Activated CD4-positive, CD25-positive, alpha-beta regulatory T cell treated with anti-CD3 and anti-CD28 coated beads, Interleukin-2, amount 50 U/mL, for 16 hours (primary cell): ENCODE data around the gene RAPGEF2.
"Not testable (repeated sequence)": the region's sequence is repeated elsewhere in the genome, so short reads cannot be mapped to it uniquely, and the experiment has no call there.

Experiments used
- DNase-seq: peaks from one replicate; pipeline ENCODE4 v3.0.0-alpha.2; 2020; ENCODE audit warnings: low read depth, low spot score

RAPGEF2 gene

DNA sequence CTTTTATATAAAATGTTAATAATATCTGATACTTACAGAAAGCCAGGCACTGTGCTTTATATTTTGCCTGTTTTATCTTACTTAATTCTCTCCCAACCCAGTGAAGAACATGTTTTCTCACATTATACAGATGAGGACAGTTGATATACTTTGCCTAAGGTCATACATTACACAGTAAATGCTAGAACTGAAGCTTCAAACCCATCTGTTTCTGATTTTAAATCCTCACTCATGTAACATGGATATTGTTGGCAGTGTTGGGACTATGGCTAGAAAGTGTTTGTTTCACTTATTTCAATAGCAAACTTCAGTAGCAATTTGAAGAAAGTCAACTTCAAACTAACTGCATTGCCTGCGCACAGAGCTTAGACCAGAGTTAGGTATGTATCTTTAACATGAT lies 57.4 kb downstream of the RAPGEF2 start:
- DNase-seq = no peak

DNA sequence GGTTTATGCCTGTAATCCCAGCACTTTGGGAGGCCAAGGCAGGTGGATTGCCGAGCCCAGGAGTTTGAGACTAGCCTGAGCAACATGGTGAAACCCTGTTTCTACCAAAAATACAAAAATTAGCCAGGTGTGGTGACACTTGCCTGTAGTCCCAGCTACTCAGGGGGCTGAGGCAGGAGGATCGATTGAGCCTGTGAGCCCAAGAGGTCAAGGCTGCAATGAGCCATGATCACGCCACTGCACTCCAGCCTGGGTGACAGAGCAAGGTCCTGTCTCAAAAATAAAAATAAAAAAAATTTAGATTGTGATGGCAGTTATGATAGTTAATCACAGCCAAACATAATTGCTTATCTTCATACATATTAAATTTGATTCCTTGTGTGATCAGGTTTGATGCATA lies 58.6 kb downstream of the RAPGEF2 start:
- not testable (repeated sequence) for DNase-seq

DNA sequence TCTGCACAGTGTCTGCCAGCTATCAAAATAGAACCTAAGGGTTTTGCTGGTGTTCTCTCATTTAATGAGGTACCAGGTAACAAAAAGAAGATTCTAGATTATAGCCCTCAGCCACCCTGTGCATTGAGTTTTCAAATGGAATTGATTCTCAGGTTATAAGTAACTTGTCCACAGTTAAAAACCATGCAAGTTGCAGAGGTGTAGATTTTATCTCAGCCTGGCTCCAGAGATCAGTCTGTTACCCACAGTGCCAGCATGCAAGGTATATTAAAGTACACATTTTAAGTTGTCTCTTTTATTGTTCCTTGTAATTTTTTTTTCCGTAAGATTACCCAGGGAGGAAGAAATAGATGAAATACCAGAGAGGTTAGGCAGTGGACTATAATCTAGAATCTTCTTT lies 59.7 kb downstream of the RAPGEF2 start:
- no peak for DNase-seq

DNA sequence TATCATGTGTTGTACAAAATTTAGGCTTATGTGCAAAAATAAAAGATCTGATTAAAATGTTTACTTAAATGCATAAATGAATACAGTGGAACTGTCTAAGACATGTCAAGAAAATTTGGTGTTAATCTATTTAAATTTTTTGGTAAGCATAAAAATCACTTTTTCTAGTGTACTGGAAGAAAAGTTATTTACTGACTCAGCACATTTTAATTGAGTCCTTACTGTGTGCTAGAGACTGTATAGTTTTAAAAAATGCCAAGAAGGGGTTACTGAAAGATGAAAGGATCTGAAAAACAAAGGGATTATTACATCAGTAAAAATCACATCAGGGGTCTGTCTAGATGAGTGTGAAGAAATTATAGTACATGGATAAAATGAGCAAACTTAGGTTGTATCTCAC lies 60.6 kb downstream of the RAPGEF2 start:
- DNase-seq = no peak

DNA sequence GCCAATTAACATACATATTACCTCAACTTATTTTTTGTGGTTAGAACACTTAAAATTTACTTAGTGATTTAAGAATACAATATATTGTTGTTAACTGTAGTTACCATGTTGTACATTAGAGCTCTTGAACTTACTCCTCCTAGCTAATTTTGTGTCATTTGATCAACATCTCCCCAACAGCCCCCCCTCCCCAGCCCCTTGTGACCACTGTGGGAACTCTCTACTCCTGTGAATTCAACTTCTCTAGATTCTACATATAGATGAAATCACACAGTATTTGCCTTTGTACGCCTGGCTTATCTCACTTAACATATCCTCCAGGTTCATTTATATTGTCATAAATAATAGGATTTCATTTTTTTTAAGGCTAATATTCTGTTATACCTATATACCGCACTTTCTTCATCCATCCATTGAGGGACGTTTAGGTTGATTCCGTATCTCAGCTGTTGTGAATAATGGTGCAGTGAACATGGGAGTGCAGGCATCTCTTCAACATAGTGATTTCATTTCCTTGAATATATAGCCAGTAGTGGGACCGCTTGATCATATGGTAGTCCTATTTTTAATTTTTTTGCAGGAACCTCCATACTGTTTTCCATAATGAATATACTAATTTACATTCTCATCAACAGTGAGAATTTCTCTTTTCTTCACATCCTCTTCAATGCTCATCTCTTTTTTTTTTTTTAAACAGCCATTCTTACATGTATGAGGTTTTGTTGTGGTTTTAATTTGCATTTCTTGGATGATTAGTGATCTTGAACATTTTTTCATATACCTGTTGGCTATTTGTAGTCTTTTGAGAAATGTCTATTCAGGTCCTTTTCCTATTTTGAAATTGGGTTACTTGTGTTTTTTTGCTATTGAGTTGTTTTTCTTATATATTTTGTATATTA lies 66.8 kb downstream of the RAPGEF2 start:
- DNase-seq = no peak

DNA sequence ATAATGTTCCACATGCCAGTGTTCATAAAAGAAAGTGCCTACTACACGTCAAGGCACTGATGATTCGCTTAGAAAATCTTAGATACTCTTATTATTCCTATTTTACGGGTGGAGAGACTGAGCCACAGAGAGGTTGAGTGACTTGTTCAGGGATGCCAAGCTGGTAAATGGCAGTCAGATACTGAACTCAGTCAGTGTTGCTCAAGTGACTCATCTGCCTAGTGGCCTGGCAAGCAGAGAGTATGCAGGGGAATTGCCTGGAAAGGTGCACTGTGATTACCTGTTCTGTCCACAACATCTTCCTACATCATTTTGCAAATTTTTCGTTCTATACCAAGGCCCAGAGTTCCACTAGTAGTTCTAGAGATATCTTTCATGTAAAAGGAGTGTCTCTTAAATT lies 68.4 kb downstream of the RAPGEF2 start:
- DNase-seq = no peak

DNA sequence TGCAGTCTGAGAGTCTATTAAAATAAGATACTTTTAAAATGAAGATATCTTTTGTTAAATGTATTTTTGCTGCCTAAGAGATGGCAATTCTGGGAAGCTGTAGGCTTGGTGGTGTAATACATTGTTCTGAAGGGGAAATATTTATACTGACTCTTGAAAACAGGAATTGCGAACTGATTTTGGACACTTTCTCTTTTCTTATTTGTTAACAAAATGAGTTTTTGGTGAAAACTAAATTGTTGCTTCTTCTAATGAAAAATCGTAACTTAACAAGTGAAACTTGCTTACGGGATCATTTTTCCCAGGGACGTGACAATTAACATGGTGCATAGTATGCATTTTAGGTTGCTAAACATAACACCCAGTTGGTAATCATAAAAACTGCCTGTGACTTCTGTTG lies 71.0 kb downstream of the RAPGEF2 start:
- no peak for DNase-seq

DNA sequence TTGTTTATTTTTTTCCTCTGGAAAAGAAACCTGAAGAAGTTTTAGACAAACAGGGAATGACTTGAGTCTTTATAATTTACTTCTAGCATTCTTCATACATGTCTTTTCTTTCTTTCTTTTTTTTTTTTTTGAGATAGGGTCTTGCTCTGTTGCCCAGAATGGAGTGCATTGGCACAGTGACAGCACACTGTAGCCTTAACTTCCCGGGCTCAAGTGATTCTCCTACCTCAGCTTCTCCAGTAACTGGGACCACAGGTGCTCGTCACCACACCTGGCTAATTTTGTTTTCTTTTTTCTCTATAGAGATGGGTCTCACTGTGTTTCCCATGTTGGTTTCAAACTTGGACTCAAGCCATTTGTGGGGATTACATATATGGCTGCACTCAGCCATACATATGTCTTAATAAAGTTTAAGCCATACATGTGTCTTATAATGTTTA lies 71.8 kb downstream of the RAPGEF2 start:
- DNase-seq = no peak

DNA sequence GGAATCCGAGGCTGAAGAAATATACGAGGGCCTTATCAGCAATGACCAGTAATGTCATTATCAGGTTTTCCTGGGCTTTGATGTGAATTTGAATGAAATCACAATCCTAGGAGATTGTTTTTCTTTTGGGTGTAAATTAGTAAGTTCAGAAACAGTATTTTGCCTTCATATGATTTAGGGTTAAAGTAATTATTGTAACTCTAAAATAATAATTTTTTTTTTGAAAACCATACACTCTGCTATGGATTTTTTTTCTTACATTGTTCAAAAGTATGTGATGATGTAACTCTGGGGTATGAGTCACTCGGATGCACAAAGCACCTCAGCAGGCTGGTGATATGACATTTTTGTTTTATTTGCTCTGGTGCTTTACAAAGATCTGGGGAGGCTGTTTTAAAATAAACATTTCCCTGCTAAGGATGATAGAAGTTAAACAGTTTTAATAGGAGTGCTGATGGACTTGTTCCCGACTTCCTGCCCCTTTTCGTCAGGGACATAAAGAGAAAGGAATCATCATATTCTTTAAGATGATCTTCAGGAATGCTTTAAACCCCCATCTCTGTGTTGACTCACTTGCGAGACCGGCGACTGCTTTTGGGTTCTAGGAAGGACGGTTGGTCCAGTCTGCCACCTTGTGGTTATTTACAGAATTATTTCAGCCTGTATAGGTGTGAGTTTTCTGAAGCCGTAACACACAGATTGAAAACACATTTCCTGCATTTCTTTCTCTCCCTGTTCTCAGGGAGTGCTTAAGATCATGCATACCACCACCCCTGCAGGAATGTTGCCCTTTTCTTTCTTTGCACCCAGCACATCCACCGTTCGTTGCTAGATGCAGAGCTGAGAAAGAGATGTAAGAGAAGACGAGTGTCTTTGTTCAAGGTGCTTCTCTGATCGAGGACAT lies 72.5 kb downstream of the RAPGEF2 start:
- DNase-seq = peak; percentile 37

DNA sequence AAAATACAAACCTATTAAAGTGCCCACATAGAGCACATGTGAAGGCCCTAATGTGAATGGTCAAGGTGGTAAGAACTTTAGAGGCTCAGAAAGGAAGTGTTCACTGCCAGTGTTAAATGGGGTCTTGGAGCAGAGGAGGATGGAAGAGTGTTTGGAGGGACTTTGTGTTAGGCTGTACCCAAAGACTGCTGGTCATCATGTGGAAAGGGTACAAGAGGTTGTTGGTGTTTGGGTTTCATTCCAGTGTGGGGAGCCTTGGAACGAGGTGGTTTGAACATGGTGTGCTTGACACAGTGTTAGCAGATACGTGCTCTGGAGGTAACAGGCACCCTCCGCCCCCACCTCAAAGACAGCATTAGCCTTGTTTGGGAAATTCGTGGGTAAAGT lies 73.1 kb downstream of the RAPGEF2 start:
- no peak for DNase-seq

DNA sequence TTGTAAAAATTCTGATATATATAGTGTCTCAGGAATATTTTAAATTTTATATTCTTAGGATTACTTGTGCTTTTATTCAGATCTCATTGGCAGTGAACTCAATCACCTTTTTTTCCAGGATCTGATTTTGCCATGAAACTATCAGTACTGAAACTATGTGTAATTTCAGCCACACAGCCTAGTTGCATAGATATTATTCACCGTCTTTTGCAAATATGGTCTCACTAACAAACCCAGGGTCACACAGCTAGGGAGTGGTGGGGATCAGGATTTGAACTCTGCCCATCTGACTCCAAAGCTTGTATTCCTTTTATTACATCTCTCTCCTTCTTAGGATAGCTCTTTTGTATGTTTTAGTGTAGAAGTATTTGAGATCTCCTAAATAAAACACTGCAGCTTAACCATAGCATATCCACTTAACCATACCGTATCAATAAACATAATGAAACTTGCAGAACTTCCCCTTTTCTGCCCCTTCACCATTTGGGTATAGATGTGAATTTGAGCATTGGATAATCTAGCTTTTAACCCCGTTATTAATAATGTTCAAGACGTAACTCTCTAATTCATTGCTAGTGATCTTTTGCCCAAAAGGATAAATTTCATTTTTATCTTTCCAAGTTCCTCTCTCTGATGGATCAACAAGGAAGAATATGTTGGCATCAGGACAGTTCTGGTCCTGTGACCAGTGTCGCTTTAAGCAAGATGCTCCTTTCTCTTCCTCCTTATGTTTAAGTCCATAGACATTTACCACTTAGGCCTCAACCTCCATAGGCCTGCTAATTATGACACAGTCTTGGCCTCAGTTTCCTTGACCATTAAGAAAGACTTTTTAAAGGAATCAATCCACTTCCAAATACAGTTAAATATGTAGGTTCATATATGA lies 74.6 kb downstream of the RAPGEF2 start:
- no peak for DNase-seq

DNA sequence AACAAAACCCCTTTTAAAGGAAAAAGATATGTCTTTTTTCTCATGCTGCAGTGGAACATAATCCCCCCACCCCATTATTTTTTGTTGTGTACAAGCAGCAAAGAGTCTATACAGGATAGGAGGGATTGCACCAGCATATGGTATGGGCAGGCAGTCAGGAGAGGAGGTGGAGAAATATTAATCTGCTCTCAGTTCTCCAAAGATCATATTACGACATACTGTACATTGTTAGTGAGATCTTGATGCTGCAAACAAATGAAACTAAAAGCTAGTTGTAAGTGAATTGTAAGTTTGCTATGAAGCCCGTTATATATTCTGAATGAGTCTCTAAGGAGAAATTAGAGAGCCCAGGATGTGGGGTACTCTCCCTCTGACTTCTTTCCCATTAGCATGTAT lies 75.3 kb downstream of the RAPGEF2 start:
- DNase-seq = no peak

DNA sequence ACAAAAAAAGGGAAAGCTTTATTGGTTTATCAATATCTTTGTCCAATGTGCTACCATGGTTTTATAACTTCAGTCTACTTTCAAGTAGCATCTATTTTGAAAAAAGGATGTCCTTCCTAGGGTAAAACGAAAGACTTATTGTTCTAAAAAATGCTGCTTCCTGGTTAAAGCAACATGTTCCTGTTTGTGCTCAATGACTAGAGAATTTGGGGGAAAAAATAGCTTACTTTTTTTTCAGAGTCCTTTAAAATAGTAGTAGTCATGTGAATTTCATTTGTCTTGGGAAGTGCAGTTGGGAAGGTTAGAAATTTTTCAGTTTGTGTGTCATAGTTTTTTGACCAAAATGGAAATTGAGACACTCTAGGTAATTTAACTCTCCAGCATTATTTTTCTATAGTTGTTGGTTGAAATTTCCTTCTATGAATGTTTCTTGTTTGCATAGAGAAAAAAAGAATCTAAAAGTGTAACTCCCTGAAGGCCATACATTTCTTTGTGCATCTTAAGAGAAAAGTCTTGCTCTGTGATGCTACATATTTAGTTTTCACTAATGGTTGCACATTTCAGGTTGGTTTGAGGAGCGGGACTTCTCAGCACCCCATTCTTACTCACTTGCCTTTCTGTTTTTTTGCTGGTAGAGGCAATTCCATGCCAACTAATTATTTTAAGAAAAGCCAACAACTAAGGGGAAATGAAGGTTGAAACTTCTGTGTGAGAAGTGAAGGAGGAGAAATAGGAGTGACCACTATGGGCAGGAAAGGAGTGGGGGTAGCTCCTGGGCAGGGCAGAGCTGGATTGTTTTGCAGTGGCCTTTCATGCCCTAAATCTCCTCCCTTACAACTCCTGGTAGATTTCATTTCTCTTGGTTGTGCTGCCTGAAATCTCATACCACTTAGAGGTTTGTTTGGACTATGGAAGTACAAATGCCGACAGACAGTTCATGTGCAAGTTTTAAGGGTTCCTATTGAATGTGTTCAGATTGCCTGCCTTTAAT lies 76.4 kb downstream of the RAPGEF2 start:
- no peak for DNase-seq

DNA sequence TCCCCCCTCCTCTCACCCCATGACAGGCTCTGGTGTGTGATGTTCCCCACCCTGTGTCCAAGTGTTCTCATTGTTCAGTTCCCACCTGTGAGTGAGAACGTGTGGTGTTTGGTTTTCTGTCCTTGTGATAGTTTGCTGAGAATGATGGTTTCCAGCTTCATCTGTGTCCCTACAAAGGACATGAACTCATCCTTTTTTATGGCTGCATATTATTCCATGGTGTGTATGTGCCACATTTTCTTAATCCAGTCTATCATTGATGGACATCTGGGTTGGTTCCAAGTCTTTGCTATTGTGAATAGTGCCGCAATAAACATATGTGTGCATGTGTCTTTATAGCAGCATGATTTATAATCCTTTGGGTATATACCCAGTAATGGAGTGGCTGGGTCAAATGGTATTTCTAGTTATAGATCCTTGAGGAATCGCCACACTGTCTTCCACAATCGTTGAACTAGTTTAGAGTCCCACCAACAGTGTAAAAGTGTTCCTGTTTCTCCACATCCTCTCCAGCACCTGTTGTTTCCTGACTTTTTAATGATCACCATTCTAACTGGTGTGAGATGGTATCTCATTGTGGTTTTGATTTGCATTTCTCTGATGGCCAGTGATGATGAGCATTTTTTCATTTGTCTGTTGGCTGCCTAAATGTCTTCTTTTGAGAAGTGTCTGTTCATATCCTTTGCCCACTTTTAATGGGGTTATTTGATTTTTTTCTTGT lies 81.2 kb downstream of the RAPGEF2 start:
- not testable (repeated sequence) for DNase-seq

DNA sequence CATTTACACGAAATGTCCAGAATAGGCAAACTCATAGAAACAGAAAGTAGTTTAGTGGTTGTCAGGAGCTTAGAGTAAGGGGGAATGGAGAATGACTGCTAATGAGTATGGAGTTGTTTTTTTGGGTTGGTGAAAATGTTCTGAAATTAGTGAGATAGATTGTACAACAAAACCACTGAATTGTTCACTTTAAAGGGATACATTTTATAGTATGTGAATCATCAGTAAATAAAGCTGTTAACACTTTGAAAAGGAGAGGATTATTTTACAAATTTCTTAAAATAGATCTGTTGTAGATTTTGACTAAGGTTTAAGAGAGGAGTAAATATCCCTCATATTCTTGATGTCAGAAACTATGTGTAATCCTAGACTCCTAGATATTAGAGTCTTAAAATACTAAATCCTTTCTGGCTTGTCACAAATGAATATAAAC lies 82.7 kb downstream of the RAPGEF2 start:
- no peak for DNase-seq

DNA sequence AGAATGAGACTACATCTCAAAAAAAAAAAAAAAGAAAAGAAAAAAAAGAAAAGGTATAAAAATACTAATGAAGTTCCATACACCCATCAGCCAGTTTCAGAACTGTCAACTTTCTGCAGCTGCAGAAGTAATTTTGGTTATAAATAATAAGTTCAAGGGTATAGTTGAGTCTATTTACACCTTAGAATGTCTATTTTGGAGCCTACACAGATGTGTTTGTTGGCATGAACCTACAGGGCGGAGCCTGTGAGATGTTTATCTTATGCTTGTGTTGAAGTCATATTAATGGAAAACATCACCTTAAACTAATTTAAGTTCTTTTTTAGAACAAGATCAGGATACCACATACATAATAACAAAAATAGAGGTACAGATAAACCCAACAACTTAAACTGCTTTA lies 85.8 kb downstream of the RAPGEF2 start:
- DNase-seq = no peak

DNA sequence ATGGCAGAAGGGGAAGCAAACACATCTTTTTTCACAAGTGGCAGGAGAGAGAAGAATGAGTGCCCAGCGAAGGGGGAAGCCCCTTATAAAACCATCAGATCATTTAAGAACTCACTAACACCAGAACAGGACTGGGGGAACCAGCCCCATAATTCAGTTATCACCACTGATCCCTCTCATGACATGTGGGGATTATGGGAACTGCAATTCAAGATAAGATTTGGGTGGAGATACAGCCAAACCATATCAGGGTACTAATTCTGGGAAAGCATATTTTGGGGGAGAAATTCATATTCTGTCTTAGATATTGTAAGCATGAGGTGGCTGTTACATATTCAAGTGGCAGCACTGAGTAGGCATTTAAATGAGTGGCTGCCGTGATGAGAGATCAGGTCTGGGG lies 87.8 kb downstream of the RAPGEF2 start:
- DNase-seq = no peak

DNA sequence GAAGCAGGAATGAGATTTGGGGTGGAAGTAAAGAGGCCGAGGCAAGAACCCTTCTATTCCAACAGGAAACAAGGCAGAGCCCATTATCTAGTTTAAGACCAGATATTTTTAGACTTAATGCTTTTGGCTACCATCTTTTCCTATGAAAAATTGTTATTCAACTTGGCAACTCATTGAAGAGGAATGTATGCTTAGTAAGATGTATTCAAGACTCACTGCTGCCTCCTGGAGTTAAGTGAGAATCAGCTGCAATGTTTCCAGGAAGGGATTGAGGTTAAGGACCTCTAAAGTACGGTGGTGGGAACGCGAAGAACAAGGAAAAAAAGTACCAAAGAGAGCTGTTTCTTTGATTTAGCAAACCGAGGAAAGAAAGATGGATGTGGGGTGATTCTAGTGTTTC lies 89.1 kb downstream of the RAPGEF2 start:
- DNase-seq = no peak

DNA sequence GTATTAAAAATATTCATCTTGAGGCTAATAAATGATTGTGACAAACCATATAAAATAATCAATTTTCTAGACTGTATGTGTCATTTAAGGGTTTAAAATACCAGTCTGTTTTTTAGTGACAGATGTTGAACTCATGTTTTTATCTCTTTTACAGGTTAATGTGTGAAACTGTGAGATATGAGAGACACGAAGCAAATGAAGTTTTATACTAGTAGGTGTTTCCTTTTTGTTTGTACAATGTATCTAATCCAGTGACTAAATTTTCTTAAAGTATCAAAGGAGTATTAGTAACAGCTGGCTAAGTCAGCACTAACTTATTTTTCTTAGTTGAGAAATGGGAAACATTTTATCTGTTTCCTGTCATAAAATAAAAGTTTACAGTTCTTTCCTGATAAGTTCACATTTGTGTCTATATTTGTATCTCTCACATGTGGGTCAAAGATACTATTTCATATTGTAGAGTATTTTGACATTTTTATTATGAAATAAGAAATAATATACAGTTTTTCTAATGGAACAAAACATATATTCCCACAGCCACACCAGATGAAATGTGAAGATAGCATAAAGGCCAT lies 90.3 kb downstream of the RAPGEF2 start:
- DNase-seq = no peak
